NCI-H748 treated with DMSO at 0.1 percent for 48 hours (cell line): ENCODE measurements around the gene YPEL2.

ENCODE experiments used
- DNase-seq: peaks from one replicate; lab custom pipeline; 2025; lab: John Stamatoyannopoulos, UW

Gene YPEL2

GRCh38 chr17:59433586-59433985 lies 102.1 kb downstream of the YPEL2 start:
- DNase-seq, result no peak

DNA sequence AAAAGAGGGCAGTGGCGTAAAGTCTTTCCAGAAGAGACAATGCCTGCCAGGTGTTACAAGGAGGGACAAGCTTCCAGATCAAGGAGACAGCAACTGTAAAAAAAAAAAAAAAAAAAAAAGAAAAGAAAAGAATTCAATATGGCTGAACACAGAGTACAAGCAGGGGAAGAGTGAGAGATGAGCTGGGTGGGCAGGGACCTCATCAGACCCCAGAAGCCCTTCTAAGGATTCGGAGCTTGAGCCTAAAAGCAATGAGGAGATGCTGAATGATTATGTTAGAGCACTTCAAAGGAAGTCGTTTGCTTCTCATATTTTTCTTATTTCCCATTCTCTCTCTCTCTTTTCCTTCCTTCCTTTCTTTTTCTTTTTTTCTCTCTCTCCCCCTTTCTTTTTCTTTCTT lies 103.0 kb downstream of the YPEL2 start:
- DNase-seq, result no peak

- DNase-seq, result no peak
Measured at GRCh38 chr17:59435238-59435637, 103.8 kb downstream of the YPEL2 start.

- DNase-seq, result no peak
Measured at GRCh38 chr17:59436900-59437299, 105.4 kb downstream of the YPEL2 start.

DNA sequence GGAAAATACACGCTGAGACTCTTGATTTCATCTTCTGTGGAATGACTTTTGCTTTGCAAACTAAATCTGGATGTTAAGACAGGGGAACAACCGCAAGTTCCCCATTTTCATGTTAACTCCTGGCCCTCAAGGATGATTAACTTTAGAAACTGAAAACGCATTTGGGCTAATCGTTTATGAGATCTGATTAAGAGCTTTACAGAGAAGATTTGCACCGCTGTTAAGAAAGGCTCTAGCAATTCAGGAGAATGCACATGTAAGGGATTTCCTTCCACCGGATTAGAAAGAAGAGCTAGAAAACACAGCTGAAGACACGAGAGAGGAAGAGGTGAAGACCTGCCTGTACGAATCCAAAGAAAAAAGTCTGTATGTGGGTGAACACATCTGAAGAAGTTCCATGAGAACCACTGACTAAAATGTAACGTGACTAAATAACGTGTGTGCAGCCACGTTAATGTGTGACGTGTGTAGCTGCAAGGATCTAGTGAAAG lies 106.4 kb downstream of the YPEL2 start:
- DNase-seq, result no peak

- no peak for DNase-seq
Measured at GRCh38 chr17:59439262-59439661, 107.8 kb downstream of the YPEL2 start.

DNA sequence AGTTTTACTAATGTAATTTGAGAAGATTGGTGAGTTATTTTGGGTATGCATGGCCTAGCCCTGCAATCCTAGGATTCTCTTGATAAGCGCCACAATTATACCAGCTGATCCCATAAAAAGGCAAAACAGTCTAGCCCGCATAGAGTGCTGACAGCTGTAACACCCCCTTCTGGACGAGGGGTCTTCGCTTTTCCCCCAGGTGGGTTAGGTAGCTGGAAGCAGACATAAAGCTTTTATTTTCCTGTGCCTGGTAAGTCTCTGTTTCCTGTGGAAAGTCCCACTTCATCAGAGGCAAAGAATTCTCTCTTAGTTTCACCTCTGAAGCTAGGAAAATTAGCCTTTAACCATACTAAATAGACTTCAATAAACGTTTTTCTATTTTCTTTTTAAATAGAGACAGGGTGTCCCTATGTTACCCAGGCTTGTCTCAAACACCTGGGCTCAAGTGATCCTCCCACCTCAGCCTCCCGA lies 108.3 kb downstream of the YPEL2 start:
- DNase-seq, result no peak

DNA sequence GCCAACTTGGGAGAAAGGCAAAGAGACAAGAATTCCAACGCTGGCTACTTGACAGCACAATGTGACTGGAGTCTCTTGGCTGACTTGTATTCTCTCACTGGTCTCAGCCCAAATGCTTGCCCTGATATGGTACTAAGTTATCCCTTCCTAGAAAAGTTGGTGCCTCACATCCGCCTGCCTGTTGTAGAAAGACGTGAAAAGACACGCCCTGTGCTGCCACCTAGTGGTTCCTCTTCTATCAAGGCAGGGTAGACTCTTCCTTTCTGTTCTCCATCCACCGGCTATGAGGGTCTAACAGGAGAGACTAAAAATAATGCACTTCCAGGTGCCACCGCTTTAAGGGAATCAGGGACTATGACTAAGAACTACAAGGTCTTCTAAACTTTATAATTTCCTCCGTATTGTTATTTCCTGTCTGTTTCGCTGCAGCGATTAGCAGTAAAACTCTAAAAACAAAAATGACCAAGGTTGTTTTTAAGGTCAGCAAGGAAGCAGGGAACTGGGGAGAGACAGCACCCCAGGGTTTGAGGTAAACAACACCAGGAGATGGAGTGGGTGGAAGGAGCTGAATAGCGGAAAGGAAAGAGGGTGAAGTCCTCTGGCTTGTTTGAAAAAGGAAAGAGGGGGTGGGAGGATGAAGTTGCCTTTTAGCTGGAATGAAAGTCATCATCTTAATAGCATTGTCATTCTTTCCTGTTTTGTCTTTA lies 109.5 kb downstream of the YPEL2 start:
- peak; percentile 84 for DNase-seq

GRCh38 chr17:59441464-59442096 lies 110.1 kb downstream of the YPEL2 start:
- no peak for DNase-seq

- no peak for DNase-seq
Measured at GRCh38 chr17:59443106-59443505, 111.7 kb downstream of the YPEL2 start.
